OCI-LY1 (cell line): ENCODE measurements around the gene FLAD1.

Source experiments
- EZH2 ChIP-seq: fragments of 200-600 bp; sonication (generic), shearing (Covaris generic); IDR thresholded peaks from 2 replicates; pipeline ENCODE4 v1.8.0; 2017; ENCODE audit warnings: borderline replicate concordance, mixed run types, mild to moderate bottlenecking, antibody characterized with exemption, low read length, moderate library complexity, mixed read lengths
- TF ChIP-seq, protein P1 (sequence below): fragments of 200-600 bp; sonication (generic), shearing (Covaris generic); IDR thresholded peaks from 2 replicates; pipeline ENCODE4 v1.5.1; 2017; ENCODE audit warnings: mild to moderate bottlenecking, antibody characterized with exemption, low read length, moderate library complexity, mixed read lengths

DNA sequence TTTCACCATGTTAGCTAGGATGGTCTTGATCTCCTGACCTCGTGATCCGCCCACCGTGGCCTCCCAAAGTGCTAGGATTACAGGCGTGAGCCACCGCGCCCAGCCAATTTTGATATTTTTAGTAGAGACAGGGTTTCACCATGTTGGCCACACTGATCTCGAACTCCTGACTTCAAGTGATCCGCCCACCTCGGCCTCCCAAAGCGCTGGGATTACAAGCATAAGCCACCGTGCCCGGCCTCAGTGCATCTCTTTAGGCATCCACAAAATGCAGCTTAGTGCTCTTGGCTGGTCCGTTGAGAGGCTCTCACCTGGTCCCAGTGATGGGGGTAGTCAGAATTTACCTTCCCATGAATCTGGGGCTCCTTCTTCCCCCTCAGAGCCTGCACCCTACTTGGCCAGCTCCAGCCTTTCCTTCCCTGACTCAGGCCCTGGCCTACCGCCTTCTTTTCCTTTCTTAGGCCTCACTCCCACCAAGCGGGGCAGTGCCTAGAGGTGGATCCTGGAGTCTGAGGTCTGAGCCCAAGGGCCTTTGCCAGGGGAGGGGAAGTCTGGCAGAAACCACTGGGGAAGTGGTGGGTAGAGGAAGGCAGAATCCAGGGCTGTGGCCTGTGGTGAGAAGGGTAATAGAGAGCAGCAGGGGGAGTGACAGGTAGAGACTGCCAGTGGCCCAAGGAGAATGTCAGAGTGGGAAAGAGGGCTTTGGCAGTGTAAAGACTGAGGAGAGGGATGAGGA is 14.0 kb downstream of the FLAD1 start:
- TF ChIP-seq, protein P1, sequence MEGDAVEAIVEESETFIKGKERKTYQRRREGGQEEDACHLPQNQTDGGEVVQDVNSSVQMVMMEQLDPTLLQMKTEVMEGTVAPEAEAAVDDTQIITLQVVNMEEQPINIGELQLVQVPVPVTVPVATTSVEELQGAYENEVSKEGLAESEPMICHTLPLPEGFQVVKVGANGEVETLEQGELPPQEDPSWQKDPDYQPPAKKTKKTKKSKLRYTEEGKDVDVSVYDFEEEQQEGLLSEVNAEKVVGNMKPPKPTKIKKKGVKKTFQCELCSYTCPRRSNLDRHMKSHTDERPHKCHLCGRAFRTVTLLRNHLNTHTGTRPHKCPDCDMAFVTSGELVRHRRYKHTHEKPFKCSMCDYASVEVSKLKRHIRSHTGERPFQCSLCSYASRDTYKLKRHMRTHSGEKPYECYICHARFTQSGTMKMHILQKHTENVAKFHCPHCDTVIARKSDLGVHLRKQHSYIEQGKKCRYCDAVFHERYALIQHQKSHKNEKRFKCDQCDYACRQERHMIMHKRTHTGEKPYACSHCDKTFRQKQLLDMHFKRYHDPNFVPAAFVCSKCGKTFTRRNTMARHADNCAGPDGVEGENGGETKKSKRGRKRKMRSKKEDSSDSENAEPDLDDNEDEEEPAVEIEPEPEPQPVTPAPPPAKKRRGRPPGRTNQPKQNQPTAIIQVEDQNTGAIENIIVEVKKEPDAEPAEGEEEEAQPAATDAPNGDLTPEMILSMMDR: no peak
- no peak for TF ChIP-seq EZH2
